GM23338 (cell line): ENCODE measurements around the gene UBA6. TPM values are rescaled to one million over a fixed set of nuclear protein-coding genes. Genes with fewer than 3 reads are reported as not detected.

ENCODE experiments used
- ATAC-seq: fragments of 200-7000 bp; cut with Tn5 transposase; 3 replicates; pipeline ENCODE4 v1.9.1; 2020
- DNase-seq: peaks from one replicate; pipeline ENCODE4 v3.0.0-alpha.2; 2015; ENCODE audit warnings: low spot score
- H2AFZ ChIP-seq: fragments of 200-600 bp; sonication (generic); 2 replicates; pipeline ENCODE4 v1.8.0; 2016; ENCODE audit warnings: antibody characterized with exemption, mild to moderate bottlenecking, moderate library complexity
- H3F3A ChIP-seq: fragments of 200-600 bp; sonication (generic); replicated peaks from 2 replicates; pipeline ENCODE4 v1.8.0; 2017; ENCODE audit warnings: antibody characterized with exemption, mixed run types, low read depth
- H3K27ac ChIP-seq: fragments of 200-600 bp; sonication (generic); 2 replicates; pipeline ENCODE4 v1.6.1; 2016; ENCODE audit warnings: low read depth
- H3K27me3 ChIP-seq: fragments of 200-600 bp; sonication (generic); 2 replicates; pipeline ENCODE4 v1.8.0; 2016; ENCODE audit warnings: mild to moderate bottlenecking, mixed run types, moderate library complexity; ENCODE audit not compliant: insufficient read depth
- H3K36me3 ChIP-seq: fragments of 200-600 bp; sonication (generic); 2 replicates; pipeline ENCODE4 v1.8.0; 2016; ENCODE audit warnings: mild to moderate bottlenecking; ENCODE audit not compliant: insufficient read depth
- H3K4me1 ChIP-seq: fragments of 200-600 bp; sonication (generic); 2 replicates; pipeline ENCODE4 v1.8.0; 2016; ENCODE audit warnings: mild to moderate bottlenecking, moderate library complexity; ENCODE audit not compliant: insufficient read depth
- H3K4me2 ChIP-seq: fragments of 200-600 bp; sonication (generic); 2 replicates; pipeline ENCODE4 v1.7.1; 2017; ENCODE audit warnings: mixed run types
- H3K4me3 ChIP-seq: fragments of 200-600 bp; sonication (generic); 2 replicates; pipeline ENCODE4 v1.6.1; 2016; ENCODE audit warnings: mixed run types
- H3K79me2 ChIP-seq: fragments of 200-600 bp; sonication (generic); replicated peaks from 2 replicates; pipeline ENCODE4 v1.8.0; 2017; ENCODE audit warnings: mild to moderate bottlenecking; ENCODE audit not compliant: insufficient read depth
- H3K9me2 ChIP-seq: fragments of 200-600 bp; sonication (generic); 2 replicates; pipeline ENCODE4 v1.8.0; 2017; ENCODE audit not compliant: insufficient read depth
- H4K20me1 ChIP-seq: fragments of 200-600 bp; sonication (generic); replicated peaks from 2 replicates; pipeline ENCODE4 v1.8.0; 2017; ENCODE audit warnings: mild to moderate bottlenecking; ENCODE audit not compliant: insufficient read depth
- H3K27ac Mint-ChIP-seq: 2 replicates; pipeline ENCODE4 v1.8.0; 2020; ENCODE audit warnings: inconsistent platforms, mild to moderate bottlenecking, moderate library complexity, mixed read lengths
- H3K27me3 Mint-ChIP-seq: 3 replicates; pipeline ENCODE4 v1.8.0; 2022; ENCODE audit warnings: low read depth, mild to moderate bottlenecking, moderate library complexity, mixed read lengths, inconsistent platforms; ENCODE audit not compliant: insufficient read depth, poor library complexity
- H3K36me3 Mint-ChIP-seq: 3 replicates; pipeline ENCODE4 v1.8.0; 2021; ENCODE audit warnings: low read depth, mild to moderate bottlenecking, inconsistent platforms, moderate library complexity, mixed read lengths
- H3K4me1 Mint-ChIP-seq: 3 replicates; pipeline ENCODE4 v1.8.0; 2020; ENCODE audit warnings: mild to moderate bottlenecking, inconsistent platforms, mixed read lengths
- H3K4me3 Mint-ChIP-seq: 3 replicates; pipeline ENCODE4 v1.8.0; 2021; ENCODE audit warnings: moderate library complexity, mild to moderate bottlenecking, inconsistent platforms, mixed read lengths
- H3K9me3 Mint-ChIP-seq: 3 replicates; pipeline ENCODE4 v1.8.0; 2020; ENCODE audit warnings: moderate library complexity, mild to moderate bottlenecking, inconsistent platforms, mixed read lengths
- CREB1 ChIP-seq: fragments of 250-450 bp; sonication (Bioruptor Pico); IDR thresholded peaks from 2 replicates; pipeline ENCODE4 v1.5.0; 2020; ENCODE audit warnings: low read depth, mild to moderate bottlenecking, moderate library complexity
- EZH2 ChIP-seq: fragments of 200-600 bp; sonication (generic); IDR thresholded peaks from one replicate; pipeline ENCODE4 v1.8.0; 2017; ENCODE audit warnings: antibody characterized with exemption, mild to moderate bottlenecking, low read depth; ENCODE audit not compliant: unreplicated experiment
- EZH2phosphoT487 ChIP-seq: fragments of 200-600 bp; sonication (generic); IDR thresholded peaks from one replicate; pipeline ENCODE4 v1.8.1; 2018; ENCODE audit warnings: antibody characterized with exemption; ENCODE audit not compliant: unreplicated experiment
- JUNB ChIP-seq: IDR thresholded peaks from one replicate; pipeline ENCODE4 v1.6.1; 2016; ENCODE audit warnings: antibody characterized with exemption; ENCODE audit not compliant: unreplicated experiment
- NANOG ChIP-seq: IDR thresholded peaks from 2 replicates; pipeline ENCODE4 v1.6.1; 2016; ENCODE audit warnings: antibody characterized with exemption, borderline replicate concordance
- POLR2AphosphoS5 ChIP-seq: IDR thresholded peaks from 2 replicates; pipeline ENCODE4 v1.6.1; 2016; ENCODE audit warnings: antibody characterized with exemption, low read depth
- STAT1 ChIP-seq: IDR thresholded peaks from one replicate; pipeline ENCODE4 v1.6.1; 2016; ENCODE audit warnings: antibody characterized with exemption; ENCODE audit not compliant: unreplicated experiment
- ZNF114 ChIP-seq: fragments of 250-450 bp; sonication (Bioruptor Pico); IDR thresholded peaks from 2 replicates; pipeline ENCODE4 v1.5.0; 2020; ENCODE audit warnings: mild to moderate bottlenecking, moderate library complexity
- ZNF331 ChIP-seq: fragments of 250-450 bp; sonication (Bioruptor Pico); IDR thresholded peaks from 2 replicates; pipeline ENCODE4 v1.5.0; 2020; ENCODE audit warnings: low read depth, mild to moderate bottlenecking, moderate library complexity
- polyA plus RNA-seq: library from polyadenylated mRNA; unstranded; fragments of >200 nt; fragmentation: Nextera tagmentation; extraction: Ambion mirVana; gene quantifications from 2 replicates; pipeline ENCODE4 v1.2.1, GENCODE V29; 2016
- total RNA-seq: library from RNA; depleted of rRNA; stranded (reverse); fragments of >200 nt; shearing (Covaris generic); gene quantifications from 2 replicates; pipeline ENCODE4 v1.2.3, GENCODE V29; 2014
- TF ChIP-seq, protein P1 (sequence below): IDR thresholded peaks from one replicate; pipeline ENCODE4 v1.6.1; 2018; ENCODE audit warnings: antibody characterized with exemption; ENCODE audit not compliant: unreplicated experiment
- TF ChIP-seq, protein P2 (sequence below): IDR thresholded peaks from 2 replicates; pipeline ENCODE4 v1.6.1; 2016; ENCODE audit warnings: antibody characterized with exemption
- TF ChIP-seq, protein P3 (sequence below), 2 experiments: fragments of 200-600 bp in 1 of 2; sonication (generic) in 1 of 2; conservative IDR thresholded peaks; 2 replicates each; pipeline versions ENCODE4 v1.5.1 to v1.6.1; 2016 to 2017; ENCODE audit warnings: antibody characterized with exemption in 2 of 2, low read depth in 2 of 2, mild to moderate bottlenecking in 2 of 2, moderate library complexity in 1 of 2
- TF ChIP-seq, protein P4 (sequence below): fragments of 250-450 bp; sonication (Bioruptor Pico); IDR thresholded peaks from 2 replicates; pipeline ENCODE4 v1.5.0; 2020; ENCODE audit warnings: mild to moderate bottlenecking, moderate library complexity

Gene UBA6
- total and polyA plus RNA-seq, 2 experiments from 2014 or later = 17.6 to 77.3 TPM

DNA sequence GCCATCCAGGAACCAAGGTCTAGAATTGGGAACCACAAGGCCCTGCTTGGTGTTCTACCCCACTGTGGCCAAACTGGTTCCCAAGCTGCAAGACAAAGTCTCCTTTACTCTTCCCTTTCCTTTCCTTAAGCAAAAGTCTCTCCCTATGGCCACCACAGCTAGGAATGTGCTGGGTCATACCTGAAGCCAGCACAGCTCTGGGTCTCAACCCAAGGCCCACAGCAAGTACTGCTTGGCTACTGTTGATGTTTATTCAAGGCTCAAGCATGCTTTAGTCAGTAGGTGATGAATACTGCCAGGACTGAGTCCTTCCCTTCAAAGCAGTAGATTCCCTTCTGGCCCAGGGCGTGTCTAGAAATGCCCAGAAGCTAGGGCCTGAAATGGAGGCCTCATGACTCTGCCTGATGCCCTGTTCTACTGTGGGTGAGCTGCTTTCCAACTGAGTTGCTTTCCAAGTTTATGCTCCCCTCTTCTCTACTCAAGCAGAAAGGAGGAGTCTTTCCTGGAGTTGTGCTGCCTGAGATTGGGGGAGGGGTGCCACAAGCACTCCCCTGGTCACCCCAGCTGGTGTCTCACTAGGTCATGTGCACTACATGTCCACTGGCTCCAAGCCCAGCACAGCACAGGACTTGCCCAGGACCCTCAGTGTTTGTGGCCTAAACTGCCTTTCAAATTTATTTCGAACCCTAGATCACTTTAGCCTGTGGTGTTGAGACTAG lies 97.5 kb downstream of the UBA6 start:
- H3K4me3 Mint-ChIP-seq = no peak overlapping the region
- Histone ChIP-seq H3K79me2 (no peaks in the 10 kb centered on the region), H2AFZ (no peak overlapping the region), H3K9me2 (0 out of 2 replicates have a peak, but pooled peaks cover 7% of the 10 kb centered on the region), H3K27ac (no peak overlapping the region), H3K27me3 (no peaks in the 10 kb centered on the region), H3K4me1 (no peaks in the 10 kb centered on the region), H3F3A (no peaks in the 10 kb centered on the region), H3K4me2 (no peak overlapping the region), H3K4me3 (no peak overlapping the region), H3K36me3 (no peaks in the 10 kb centered on the region; the same call in 1 of the 2 replicates), H4K20me1 (no peaks in the 10 kb centered on the region)
- peaks cover 9% of the 10 kb centered on the region for H3K36me3 Mint-ChIP-seq
- H3K4me1 Mint-ChIP-seq = peaks cover 10% of the 10 kb centered on the region
- H3K9me3 Mint-ChIP-seq = peaks cover 16% of the 10 kb centered on the region
- peak overlapping the region; percentile 56 for H3K27ac Mint-ChIP-seq
- H3K27me3 Mint-ChIP-seq = peaks cover 1% of the 10 kb centered on the region
- ATAC-seq (no peak; the same call in 2 of the 3 replicates), DNase-seq (no peak)
- TF ChIP-seq EZH2phosphoT487 (no peak), JUNB (no peak), STAT1 (no peak), NANOG (no peak), EZH2 (no peak), POLR2AphosphoS5 (no peak), CREB1 (CRISPR knock-in tag) (no peak), ZNF114 (CRISPR knock-in tag) (no peak), ZNF331 (CRISPR knock-in tag) (no peak)
- TF ChIP-seq, protein P1, sequence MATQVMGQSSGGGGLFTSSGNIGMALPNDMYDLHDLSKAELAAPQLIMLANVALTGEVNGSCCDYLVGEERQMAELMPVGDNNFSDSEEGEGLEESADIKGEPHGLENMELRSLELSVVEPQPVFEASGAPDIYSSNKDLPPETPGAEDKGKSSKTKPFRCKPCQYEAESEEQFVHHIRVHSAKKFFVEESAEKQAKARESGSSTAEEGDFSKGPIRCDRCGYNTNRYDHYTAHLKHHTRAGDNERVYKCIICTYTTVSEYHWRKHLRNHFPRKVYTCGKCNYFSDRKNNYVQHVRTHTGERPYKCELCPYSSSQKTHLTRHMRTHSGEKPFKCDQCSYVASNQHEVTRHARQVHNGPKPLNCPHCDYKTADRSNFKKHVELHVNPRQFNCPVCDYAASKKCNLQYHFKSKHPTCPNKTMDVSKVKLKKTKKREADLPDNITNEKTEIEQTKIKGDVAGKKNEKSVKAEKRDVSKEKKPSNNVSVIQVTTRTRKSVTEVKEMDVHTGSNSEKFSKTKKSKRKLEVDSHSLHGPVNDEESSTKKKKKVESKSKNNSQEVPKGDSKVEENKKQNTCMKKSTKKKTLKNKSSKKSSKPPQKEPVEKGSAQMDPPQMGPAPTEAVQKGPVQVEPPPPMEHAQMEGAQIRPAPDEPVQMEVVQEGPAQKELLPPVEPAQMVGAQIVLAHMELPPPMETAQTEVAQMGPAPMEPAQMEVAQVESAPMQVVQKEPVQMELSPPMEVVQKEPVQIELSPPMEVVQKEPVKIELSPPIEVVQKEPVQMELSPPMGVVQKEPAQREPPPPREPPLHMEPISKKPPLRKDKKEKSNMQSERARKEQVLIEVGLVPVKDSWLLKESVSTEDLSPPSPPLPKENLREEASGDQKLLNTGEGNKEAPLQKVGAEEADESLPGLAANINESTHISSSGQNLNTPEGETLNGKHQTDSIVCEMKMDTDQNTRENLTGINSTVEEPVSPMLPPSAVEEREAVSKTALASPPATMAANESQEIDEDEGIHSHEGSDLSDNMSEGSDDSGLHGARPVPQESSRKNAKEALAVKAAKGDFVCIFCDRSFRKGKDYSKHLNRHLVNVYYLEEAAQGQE = no peak
- TF ChIP-seq, protein P2, sequence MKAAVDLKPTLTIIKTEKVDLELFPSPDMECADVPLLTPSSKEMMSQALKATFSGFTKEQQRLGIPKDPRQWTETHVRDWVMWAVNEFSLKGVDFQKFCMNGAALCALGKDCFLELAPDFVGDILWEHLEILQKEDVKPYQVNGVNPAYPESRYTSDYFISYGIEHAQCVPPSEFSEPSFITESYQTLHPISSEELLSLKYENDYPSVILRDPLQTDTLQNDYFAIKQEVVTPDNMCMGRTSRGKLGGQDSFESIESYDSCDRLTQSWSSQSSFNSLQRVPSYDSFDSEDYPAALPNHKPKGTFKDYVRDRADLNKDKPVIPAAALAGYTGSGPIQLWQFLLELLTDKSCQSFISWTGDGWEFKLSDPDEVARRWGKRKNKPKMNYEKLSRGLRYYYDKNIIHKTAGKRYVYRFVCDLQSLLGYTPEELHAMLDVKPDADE = no peak
- TF ChIP-seq, protein P3, sequence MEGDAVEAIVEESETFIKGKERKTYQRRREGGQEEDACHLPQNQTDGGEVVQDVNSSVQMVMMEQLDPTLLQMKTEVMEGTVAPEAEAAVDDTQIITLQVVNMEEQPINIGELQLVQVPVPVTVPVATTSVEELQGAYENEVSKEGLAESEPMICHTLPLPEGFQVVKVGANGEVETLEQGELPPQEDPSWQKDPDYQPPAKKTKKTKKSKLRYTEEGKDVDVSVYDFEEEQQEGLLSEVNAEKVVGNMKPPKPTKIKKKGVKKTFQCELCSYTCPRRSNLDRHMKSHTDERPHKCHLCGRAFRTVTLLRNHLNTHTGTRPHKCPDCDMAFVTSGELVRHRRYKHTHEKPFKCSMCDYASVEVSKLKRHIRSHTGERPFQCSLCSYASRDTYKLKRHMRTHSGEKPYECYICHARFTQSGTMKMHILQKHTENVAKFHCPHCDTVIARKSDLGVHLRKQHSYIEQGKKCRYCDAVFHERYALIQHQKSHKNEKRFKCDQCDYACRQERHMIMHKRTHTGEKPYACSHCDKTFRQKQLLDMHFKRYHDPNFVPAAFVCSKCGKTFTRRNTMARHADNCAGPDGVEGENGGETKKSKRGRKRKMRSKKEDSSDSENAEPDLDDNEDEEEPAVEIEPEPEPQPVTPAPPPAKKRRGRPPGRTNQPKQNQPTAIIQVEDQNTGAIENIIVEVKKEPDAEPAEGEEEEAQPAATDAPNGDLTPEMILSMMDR (conservative IDR thresholded peaks at IDR 0.05; ENCODE audit: low read depth in 2 of 2) = no peak
- TF ChIP-seq, protein P4, sequence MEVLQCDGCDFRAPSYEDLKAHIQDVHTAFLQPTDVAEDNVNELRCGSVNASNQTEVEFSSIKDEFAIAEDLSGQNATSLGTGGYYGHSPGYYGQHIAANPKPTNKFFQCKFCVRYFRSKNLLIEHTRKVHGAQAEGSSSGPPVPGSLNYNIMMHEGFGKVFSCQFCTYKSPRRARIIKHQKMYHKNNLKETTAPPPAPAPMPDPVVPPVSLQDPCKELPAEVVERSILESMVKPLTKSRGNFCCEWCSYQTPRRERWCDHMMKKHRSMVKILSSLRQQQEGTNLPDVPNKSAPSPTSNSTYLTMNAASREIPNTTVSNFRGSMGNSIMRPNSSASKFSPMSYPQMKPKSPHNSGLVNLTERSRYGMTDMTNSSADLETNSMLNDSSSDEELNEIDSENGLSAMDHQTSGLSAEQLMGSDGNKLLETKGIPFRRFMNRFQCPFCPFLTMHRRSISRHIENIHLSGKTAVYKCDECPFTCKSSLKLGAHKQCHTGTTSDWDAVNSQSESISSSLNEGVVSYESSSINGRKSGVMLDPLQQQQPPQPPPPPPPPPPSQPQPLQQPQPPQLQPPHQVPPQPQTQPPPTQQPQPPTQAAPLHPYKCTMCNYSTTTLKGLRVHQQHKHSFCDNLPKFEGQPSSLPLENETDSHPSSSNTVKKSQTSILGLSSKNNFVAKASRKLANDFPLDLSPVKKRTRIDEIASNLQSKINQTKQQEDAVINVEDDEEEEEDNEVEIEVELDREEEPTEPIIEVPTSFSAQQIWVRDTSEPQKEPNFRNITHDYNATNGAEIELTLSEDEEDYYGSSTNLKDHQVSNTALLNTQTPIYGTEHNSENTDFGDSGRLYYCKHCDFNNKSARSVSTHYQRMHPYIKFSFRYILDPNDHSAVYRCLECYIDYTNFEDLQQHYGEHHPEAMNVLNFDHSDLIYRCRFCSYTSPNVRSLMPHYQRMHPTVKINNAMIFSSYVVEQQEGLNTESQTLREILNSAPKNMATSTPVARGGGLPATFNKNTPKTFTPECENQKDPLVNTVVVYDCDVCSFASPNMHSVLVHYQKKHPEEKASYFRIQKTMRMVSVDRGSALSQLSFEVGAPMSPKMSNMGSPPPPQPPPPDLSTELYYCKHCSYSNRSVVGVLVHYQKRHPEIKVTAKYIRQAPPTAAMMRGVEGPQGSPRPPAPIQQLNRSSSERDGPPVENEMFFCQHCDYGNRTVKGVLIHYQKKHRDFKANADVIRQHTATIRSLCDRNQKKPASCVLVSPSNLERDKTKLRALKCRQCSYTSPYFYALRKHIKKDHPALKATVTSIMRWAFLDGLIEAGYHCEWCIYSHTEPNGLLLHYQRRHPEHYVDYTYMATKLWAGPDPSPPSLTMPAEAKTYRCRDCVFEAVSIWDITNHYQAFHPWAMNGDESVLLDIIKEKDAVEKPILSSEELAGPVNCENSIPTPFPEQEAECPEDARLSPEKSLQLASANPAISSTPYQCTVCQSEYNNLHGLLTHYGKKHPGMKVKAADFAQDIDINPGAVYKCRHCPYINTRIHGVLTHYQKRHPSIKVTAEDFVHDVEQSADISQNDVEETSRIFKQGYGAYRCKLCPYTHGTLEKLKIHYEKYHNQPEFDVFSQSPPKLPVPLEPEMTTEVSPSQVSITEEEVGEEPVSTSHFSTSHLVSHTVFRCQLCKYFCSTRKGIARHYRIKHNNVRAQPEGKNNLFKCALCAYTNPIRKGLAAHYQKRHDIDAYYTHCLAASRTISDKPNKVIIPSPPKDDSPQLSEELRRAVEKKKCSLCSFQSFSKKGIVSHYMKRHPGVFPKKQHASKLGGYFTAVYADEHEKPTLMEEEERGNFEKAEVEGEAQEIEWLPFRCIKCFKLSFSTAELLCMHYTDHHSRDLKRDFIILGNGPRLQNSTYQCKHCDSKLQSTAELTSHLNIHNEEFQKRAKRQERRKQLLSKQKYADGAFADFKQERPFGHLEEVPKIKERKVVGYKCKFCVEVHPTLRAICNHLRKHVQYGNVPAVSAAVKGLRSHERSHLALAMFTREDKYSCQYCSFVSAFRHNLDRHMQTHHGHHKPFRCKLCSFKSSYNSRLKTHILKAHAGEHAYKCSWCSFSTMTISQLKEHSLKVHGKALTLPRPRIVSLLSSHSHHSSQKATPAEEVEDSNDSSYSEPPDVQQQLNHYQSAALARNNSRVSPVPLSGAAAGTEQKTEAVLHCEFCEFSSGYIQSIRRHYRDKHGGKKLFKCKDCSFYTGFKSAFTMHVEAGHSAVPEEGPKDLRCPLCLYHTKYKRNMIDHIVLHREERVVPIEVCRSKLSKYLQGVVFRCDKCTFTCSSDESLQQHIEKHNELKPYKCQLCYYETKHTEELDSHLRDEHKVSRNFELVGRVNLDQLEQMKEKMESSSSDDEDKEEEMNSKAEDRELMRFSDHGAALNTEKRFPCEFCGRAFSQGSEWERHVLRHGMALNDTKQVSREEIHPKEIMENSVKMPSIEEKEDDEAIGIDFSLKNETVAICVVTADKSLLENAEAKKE (CRISPR knock-in tag) = no peak
